Nephron progenitor cell (in vitro differentiated cells): ENCODE measurements around the gene PPIG.

Source experiments
- DNase-seq: peaks from one replicate; pipeline ENCODE4 v3.0.0; 2021
- H3K27ac Mint-ChIP-seq: 2 replicates; pipeline ENCODE4 v1.8.0; 2021; ENCODE audit warnings: mild to moderate bottlenecking, moderate library complexity, mixed read lengths
- H3K27me3 Mint-ChIP-seq: 2 replicates; pipeline ENCODE4 v1.8.0; 2021; ENCODE audit warnings: mild to moderate bottlenecking, low read depth, mixed read lengths; ENCODE audit not compliant: poor library complexity
- H3K36me3 Mint-ChIP-seq: 2 replicates; pipeline ENCODE4 v1.8.0; 2021; ENCODE audit warnings: low read depth, mixed read lengths
- H3K4me1 Mint-ChIP-seq: 2 replicates; pipeline ENCODE4 v1.8.0; 2021; ENCODE audit warnings: mixed read lengths
- H3K4me3 Mint-ChIP-seq: 2 replicates; pipeline ENCODE4 v1.8.0; 2021; ENCODE audit warnings: mild to moderate bottlenecking, moderate library complexity, mixed read lengths
- H3K9me3 Mint-ChIP-seq: 2 replicates; pipeline ENCODE4 v1.8.0; 2021; ENCODE audit warnings: mild to moderate bottlenecking, moderate library complexity, mixed read lengths
- CTCF ChIP-seq: fragments of 200-600 bp; sonication (generic); IDR thresholded peaks from 2 replicates; pipeline ENCODE4 v1.5.0; 2021; ENCODE audit warnings: antibody characterized with exemption

The PPIG gene

GRCh38 chr2:169662744-169663143, 78.6 kb downstream of the PPIG start:
- no peaks in the 10 kb centered on the region for H3K9me3 Mint-ChIP-seq
- no peak for DNase-seq
- peaks cover 4% of the 10 kb centered on the region for H3K4me1 Mint-ChIP-seq
- TF ChIP-seq CTCF = no peak
- H3K27ac Mint-ChIP-seq = no peak overlapping the region
- no peaks in the 10 kb centered on the region for H3K27me3 Mint-ChIP-seq
- H3K4me3 Mint-ChIP-seq = no peak overlapping the region
- no peaks in the 10 kb centered on the region for H3K36me3 Mint-ChIP-seq

- H3K36me3 Mint-ChIP-seq = no peaks in the 10 kb centered on the region
- DNase-seq = no peak
- H3K4me1 Mint-ChIP-seq = peaks cover 4% of the 10 kb centered on the region
- no peaks in the 10 kb centered on the region for H3K9me3 Mint-ChIP-seq
- H3K27me3 Mint-ChIP-seq = no peaks in the 10 kb centered on the region
- no peak overlapping the region for H3K27ac Mint-ChIP-seq
- no peak for TF ChIP-seq CTCF
- no peak overlapping the region for H3K4me3 Mint-ChIP-seq
Measured at GRCh38 chr2:169663247-169663646, 79.1 kb downstream of the PPIG start.

- TF ChIP-seq CTCF = no peak
- DNase-seq = no peak
- H3K27me3 Mint-ChIP-seq = no peaks in the 10 kb centered on the region
Measured at GRCh38 chr2:169664600-169664977, 80.4 kb downstream of the PPIG start.

GRCh38 chr2:169664978-169665930, 81.1 kb downstream of the PPIG start:
- H3K4me3 Mint-ChIP-seq = no peak overlapping the region
- TF ChIP-seq CTCF = no peak
- H3K36me3 Mint-ChIP-seq = no peaks in the 10 kb centered on the region
- peak overlapping the region; percentile 19 for H3K27ac Mint-ChIP-seq
- H3K9me3 Mint-ChIP-seq = no peaks in the 10 kb centered on the region
- DNase-seq = no peak
- H3K27me3 Mint-ChIP-seq = no peaks in the 10 kb centered on the region
- peaks cover 4% of the 10 kb centered on the region for H3K4me1 Mint-ChIP-seq

More at GRCh38 chr2:169664600-169664977, 80.4 kb downstream of the PPIG start:
- no peak overlapping the region for H3K4me3 Mint-ChIP-seq
- H3K4me1 Mint-ChIP-seq = peaks cover 4% of the 10 kb centered on the region
- H3K27ac Mint-ChIP-seq = peak overlapping the region; percentile 19
- H3K36me3 Mint-ChIP-seq = no peaks in the 10 kb centered on the region
- H3K9me3 Mint-ChIP-seq = no peaks in the 10 kb centered on the region

DNA sequence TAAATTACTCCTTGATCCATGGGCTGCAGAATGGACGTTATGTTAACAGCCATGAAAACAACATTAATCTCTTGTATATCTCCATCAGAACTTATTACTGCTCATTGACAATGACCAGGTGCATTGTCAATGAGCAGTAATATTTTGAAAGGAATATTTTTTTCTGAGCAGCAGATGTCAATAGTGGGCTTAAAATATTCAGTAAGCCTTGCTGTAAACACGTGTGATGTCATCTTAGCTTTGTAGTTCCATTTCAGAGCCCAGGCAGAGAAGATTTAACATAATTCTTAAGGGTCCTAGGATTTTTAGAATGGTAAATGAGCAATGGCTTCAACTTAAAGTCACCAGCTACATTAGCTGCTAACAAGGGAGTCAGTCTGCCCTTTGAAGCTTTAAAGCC, 83.4 kb downstream of the PPIG start:
- Mint-ChIP-seq H3K27ac (no peak overlapping the region), H3K27me3 (no peaks in the 10 kb centered on the region), H3K9me3 (no peaks in the 10 kb centered on the region), H3K4me1 (no peaks in the 10 kb centered on the region), H3K36me3 (no peaks in the 10 kb centered on the region), H3K4me3 (no peak overlapping the region)
- no peak for DNase-seq
- TF ChIP-seq CTCF = no peak

- no peaks in the 10 kb centered on the region for H3K4me1 Mint-ChIP-seq
Measured at GRCh38 chr2:169670215-169670651, 86.1 kb downstream of the PPIG start.

More at GRCh38 chr2:169670215-169670651, 86.1 kb downstream of the PPIG start:
- Mint-ChIP-seq H3K4me3 (no peak overlapping the region), H3K27me3 (no peaks in the 10 kb centered on the region), H3K9me3 (no peaks in the 10 kb centered on the region), H3K27ac (no peak overlapping the region), H3K36me3 (no peaks in the 10 kb centered on the region)
- TF ChIP-seq CTCF = no peak
- no peak for DNase-seq
